ENCODE results near the gene CEP63.

Gene CEP63

DNA sequence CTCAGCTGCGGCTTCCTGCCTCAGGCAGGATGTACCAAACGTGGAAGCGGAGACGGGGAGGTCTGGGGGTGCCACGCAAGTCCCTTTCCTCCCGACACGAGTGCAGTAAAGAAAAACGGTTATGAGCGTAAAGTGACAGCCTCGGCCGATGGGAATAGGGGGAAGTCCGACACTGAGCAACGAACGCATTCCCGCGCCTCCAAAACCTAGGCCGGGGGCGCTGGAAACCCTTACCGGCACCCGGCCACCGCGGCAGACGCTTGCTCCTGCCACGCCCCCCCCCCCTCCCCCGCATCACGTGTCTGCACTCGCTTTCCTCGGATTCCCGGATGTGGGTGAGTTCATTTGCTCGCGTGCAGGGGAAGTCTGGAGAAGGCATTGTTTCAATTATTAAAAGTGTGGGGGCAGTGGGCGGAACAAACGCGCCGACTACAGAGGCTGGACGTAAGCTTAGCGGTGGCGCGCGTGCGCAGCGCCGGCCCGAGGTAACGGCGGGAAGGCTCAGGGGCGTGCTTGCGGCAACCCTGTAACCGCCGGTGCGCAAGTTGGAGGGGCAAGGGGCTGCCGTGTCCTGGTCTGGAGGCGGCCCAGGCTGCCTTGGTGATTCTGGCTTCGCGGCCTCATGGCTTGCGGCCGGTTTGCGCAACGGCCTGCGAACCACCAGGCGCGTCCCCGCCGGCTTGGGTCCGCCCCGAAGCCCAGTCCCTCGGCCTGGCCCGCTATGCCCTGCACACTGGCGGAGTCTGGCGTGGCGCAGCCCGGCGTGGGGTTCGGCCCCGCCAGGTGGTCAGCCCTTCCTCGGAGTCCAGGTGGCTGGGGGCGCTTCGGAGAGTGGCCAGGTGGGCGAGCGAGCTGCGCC lies at the start of gene CEP63, which contains the start of gene ANAPC13:
CEP63 (plus strand) TSS at position 340 of the 859 bp plus-strand sequence. CDS start 9,264 bp downstream, outside the sequence.
ANAPC13 (minus strand) TSS at position 268 of the 859 bp plus-strand sequence. CDS start 3,081 bp downstream, outside the sequence.
- DNase-seq, result peak; percentile 97

DNA sequence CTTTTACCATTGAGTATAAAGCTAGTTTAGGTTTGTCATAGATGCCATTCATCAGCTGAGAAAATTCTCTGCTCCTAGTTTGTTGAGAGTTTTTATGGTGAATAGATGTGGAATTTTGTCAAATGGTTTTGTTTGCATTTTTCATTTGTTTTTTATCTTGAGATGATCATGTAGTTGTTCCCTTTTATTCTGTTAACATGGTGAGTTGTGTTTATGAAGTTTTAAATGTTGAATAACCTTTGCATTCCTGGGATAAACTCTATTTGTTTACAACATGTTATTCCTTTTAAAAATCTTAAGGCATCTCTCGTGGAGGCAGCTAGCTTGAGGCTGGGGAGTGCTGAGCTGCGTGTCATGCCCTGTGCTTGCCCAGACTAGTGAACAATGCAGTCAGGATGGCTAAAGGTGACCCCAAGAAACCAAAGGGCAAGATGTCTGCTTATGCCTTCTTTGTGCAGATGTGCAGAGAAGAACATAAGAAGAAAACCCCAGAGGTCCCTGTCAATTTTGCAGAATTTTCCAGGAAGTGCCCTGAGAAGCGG lies 48.6 kb upstream of the CEP63 start:
- no peak for DNase-seq

DNA sequence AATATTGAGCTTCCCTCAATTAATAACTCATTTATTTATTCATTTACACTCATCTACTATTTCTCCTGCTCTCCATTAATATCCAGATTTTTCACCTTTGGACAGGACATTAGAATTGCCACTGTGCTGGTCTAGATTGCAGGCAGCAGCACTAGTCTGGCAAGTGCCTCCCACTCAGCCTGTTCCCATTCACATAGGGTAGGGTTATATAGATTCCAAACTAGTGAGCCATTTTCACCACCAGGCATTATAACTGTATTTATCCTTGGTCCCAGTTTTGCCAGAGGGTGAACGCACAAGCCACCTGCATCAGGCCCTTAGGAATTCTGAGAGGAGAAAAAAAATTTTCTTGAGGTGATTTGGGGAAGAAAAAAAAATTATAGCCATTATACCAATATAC lies 44.5 kb upstream of the CEP63 start:
- no peak for DNase-seq

DNA sequence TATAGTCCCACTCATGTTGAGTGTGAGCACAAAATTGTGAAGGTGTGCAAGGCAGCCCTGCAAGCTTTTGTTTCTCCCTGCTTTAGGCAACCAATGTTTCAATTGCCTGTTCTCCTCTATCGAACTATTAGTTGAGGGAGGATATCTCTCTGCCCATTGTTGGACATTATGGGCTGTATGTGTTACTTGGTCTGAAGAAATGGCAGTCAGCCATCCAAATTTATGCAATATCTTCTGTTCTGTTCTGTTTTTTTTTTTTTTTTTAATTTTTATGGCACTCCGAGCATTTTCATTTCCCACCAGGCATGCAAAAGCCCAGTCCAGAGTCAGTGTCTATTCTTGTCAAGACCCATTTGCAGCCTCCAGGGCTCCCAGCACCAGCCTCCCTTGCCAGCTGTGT lies 44.0 kb upstream of the CEP63 start:
- no peak for DNase-seq

DNA sequence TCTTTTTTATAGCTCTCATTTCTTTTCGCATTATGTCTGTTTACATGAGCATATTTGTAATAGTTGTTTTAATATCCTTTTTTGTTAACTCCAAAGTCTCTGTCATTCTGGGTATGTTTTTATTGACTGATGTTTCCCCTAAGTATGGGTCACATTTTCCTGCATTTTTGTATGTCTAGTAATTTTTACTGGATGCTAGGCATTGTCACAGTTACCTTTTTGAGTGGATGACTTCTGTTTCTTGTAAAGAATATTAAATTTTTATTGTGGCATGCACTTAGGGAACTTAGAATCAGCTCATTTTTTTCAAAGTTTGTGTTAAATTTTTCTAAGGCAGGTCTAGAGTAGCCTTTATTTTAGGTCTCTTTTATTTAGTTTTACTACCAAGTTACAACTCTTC lies 40.8 kb upstream of the CEP63 start:
- no peak for DNase-seq

DNA sequence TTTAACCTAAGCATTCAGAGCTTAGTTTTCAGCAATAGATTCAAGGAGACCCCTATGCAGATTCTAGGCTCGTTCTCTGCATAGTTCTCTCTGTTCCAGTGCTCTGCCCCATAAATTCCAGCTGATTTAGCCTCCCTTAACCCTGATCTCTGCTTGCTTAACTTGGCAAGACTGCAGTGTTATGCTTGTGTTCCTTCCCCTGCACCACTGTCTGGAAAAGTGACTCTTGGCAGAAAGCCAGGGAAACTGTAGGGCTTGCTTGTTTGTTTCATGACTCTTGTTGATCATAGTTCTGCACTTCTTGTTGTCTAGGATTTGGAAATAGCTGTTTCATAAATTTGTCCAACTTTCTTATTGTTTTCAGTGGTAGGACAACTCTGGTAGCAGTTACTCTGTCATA lies 40.2 kb upstream of the CEP63 start:
- no peak for DNase-seq

DNA sequence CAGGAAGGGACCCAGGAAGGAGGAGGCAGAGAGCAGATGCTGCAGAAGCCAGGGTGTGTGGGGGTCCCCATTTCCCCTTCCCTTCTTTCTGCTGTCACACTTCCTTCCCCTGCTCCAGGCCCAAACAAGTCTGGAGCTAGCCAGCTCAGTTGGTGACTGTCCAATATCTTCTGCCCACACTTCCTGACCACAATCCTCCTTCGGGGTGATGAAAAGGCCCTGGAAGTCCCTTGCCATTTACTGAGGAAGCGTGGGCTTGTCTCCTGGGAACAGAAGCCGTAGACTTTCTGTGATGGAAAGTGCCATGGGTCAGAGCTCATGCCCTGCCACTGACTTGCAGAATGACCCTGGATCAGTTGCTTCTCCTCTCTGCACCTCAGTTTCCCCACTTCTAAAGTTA lies 39.1 kb upstream of the CEP63 start:
- peak; percentile 17 for DNase-seq

DNA sequence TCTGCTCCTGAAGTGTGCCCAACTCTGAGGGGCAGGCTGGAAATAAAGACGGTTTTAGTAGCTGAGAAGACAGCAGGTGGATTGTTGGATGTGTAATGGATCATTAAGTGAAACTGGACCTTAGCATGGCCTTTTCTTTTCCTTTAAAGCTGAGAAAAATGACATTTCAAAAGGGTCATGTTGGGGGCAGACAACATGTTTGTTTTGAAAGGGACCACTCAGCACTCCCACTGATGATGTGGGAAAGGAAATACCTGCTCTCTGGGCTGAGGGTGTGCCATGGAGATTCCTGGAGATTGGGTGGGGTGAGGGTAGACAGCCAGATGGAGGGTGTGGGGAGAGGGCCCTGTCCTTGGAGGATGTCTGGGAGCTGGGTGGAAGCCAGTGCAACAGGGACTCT lies 38.5 kb upstream of the CEP63 start:
- DNase-seq, result no peak

DNA sequence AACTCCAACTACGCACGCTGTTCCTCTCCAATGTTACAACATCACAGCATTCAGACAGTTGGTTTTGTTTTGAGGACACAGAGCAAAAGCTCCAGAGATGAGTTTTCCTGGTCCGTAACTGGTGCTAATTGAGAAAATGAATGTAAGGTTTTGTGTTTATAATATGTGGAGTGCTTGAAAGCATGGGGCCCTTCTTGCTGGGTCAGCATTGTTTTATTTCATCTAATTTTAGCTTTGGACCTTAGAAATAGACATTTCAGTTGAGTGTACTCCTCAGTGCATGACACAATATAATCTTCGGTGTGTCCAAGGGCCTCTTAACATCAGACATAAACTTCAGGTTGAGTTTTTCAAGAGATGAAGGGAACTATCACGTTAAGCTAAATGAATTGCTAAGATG lies 37.2 kb upstream of the CEP63 start:
- no peak for DNase-seq

DNA sequence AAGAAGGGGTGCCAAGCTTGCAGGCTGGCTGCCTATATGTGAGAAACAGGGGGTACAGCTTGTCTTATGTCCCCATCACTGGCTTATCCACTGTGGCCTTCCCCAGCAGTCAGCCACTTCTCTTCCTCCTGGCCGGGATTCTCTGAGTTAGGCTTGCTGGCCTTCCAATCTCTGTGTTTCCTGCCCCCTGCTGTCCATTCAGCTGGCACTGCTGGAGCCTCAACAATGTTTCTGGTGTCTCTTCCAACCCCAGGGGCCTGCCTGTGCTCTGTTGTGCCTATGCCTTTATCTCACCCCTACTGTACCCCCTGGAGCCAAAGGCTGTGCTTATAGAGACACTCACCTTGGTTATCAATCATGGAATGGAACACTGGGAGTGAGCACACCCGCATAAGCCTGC lies 36.6 kb upstream of the CEP63 start:
- peak; percentile 28 for DNase-seq

DNA sequence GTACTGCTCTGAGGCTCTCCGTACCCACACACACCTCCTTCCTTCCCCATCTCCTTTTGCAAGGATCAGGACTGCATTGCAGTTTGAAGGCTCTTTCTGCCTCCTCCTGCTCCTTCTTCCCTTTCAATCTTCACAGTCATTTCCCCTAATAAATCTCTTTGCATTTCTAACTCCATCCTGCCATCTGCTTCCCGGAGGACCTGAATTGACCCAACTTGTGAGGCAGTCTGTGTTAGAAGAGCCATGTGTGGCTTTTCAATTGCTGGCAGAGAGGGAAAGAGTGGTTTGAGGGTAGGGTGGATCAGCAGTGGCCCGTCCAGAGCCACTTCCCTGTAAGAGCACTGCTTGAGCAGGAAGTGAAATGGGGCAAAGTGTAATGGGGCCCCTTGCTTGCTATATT lies 35.9 kb upstream of the CEP63 start:
- no peak for DNase-seq

DNA sequence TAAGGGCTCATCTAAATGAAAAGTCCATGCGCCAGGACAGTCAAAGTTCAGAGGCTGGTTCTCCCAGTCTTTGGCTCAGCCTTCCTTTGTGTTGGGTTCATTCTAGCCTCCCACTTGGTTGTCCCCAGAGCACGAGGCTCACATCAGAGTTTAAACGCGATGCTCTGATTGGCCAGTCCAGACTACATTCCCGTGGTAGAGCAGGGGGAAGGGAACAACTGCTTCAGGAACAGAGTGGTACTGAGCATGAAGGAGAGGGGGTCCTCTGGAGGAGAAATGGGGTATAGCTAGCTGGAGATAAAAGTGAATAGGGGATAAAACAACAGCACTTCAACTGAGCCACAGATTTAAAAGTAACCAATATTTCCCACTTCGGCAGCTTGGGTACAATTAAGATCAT lies 32.2 kb upstream of the CEP63 start:
- no peak for DNase-seq

DNA sequence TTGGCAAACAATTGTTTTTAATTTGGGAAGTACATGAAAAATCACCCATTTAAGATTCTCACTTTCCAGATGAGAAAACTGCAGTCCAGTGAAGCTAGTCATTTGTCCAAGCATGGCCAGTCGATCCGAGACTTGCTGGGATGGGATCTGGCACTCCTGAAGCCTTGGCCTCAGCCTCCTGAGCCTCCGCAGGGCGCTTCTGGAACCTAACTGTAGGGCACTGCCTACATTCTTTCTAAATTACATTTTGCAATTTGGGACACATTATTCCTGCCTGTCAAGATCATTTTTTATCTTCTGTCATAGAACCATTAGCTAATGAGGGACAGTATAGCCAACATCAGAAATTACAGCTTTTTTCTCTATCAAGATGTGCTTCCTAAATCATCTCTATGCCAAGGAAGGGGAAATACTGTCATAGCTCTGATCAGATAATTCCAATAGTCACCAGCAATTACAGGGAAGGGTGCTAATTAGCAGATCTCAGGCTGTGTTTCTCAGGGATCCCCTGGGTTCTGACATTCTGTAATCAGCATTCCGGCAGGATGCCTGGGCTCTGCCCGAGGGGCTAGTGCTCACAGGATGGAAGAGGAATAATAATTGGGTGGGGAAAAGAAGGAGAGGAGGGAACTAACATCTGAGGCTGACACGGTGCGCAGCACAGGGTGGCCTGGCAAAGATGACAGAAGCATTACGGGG lies 28.3 kb upstream of the CEP63 start:
- no peak for DNase-seq

DNA sequence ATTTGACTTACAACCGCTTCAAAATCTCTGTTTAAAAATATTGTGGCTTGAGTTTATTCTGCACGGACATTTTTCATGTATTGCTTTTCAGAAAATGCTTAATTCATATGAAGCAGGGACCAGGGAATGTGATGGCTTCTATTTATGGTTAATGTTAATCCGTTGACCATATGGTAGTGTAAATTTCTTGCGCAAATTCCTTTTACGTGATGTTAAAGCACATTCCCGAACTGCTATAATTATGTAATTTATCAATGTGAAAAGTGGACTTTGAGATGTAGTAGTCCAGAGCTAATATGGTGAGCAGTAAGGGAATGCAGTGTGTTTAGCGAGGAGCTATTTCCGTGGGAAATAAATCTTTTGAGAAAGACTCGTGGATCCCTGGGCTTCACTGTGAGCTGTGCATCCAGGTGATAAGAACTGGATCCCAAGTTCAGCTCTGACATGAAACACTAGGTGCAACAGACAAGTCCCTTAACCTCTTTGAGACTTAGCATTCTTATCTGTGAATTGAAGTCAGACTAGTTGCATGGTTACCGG lies 27.4 kb upstream of the CEP63 start:
- DNase-seq, result no peak

DNA sequence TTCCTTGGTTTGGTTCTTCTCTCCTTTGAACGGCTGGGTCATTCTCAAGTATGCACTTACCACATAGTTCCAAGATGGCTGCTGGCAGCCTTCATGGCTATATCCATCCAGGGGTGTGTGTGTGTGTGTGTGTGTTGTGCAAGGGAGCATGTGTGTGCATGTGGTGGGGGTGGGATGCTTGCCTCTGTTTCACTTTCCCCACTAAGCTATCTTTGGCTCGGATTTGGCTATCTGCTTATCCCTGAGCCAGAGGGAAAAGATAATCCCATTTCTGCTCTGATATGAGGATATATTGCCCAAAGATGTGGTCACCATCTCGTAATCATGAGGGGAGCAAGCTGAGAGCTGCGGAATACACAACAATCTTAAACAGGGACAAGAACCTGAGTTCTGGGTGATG lies 26.3 kb upstream of the CEP63 start:
- no peak for DNase-seq

DNA sequence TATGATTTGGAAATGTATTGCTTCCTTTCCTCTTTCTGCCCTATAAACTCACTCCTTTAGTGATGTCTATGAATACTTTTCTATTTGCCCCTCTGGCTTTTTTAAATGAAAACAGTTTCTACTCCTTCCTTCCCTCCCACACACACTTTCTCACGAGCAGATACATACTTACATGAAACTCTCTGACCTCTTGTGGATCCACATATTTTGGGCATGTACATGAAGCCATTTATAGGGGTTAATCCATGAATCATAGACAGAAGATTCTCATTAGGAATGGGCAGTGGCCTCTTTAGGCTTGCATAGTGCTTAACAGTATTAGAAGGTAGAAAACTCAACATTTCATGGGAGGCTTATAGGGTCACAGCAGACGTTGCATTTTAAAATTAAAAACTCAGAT lies 24.9 kb upstream of the CEP63 start:
- DNase-seq, result no peak

DNA sequence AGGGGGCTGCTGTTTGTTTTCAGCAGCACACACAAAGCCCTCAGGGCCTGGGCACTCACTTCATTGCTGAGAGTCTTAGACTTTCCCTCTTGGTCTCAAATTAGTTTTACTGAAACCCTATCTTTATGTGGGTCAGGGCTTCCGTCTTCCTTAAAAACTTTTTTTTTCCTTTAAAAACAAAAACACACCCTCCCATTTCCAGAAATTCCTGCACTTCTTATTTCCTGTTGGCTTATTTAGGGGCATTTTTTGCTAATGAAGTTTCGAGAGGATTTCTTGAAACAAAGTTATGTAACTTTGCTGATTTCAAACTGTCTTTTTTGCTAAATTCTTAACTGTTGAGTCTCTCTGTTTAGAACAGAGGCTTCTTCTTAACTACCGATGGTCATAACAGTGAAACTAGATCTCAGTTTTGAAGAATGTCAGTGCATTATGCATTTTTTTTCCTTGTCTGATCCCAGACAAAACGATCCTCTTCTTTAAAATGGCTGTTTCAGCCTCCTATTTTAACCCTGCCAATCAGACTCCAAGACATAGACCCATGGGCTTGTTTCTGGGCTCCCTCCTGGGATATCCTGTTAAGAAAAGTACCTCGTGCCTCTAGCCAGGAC lies 23.4 kb upstream of the CEP63 start:
- DNase-seq, result no peak

DNA sequence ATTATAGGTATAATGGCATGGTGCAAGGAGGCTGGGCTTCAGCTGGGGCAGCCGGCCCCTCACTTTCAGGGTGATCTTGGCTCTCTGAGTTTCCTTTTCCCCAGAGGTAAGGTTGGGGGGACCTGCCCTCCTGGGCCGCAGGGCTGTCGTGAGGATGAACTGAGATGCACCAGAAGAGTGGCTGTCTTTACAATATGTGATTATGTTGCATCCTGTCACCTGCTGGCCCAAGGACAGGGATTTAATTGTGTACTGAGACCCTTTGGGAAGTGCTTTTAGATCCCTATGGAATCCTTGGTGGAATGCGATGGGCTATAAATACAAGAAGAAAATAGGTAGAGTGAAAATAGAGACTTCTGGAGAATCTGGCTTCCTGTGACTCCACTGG lies 22.2 kb upstream of the CEP63 start:
- DNase-seq, result no peak

DNA sequence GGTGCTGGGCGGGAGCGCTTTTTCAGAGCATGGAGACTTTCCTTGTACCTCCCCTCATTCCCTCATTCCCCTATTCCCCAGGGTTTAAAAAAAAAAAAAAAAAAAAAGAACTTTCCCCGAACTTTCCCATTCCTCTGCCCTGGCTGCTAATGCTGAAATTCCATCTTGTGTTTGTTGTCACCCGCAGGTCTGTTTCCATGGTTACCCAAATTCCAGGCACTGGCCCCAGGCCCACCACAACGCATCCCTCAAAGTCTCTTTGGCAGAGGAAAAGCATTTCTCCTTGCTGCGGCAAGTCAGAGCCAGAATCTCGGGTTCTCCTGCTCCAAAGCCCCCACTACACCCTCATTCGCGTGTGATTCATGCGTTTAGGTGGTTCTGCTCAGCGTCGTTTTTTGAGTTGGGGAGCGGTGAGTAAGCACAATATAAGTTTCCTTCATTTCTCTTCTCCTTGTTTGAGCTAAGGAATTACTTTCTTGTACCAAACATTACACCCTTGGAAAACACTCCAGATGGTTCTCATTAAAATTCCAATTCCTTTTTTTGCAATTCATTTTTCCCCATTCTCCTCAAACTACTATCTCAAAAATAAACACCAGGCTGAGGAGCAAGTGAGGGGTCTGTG lies 21.7 kb upstream of the CEP63 start:
- no peak for DNase-seq

DNA sequence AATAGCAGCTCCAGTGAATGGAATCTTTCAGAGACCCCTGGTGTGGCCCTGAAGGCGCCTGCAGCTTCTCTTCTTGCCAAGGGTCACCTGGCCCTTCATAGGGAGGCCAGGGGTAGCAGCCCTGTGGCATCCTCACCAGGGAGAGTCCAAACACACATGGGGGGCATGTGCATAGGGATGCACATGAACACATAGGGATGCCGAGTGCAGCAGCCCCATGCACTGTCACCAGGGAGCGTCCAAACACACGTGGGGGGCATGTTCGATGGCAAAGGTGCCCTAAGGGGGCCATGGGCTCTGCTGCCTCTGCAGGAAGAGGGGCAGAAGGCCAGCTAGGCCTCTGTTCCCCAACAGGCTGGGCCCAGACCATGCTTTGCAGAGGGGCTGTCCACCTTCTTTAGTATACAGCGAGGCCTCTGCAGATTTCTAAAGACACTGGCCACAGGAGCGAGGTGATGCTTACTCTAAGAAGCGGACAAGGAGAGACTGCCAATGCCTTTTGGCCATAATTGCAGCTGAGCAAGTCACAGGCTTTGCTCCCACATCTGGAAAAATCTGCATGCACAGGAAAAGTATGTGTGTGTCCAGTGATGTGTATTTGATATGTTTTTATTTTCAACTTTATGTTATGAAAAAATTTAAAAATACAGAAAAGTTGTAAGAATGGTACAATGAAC lies 21.0 kb upstream of the CEP63 start:
- DNase-seq, result no peak

DNA sequence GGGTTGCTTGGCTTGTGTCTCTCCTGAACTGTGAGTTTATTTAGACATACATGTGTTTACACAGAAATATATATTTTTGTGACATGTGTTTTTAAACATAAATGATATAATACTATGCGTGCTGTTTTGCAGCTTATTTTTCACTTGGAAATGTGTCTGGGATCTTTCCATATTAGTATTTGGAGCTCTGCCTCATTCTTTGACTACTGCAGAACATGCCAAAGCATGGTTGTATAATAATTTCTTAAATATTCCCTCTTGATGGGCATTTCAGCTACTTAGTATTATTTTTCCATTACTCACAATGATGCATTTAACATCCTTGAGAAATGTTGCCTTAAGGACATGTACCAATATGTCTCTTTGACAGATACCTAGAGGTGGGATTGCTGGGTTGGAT lies 19.5 kb upstream of the CEP63 start:
- no peak for DNase-seq

DNA sequence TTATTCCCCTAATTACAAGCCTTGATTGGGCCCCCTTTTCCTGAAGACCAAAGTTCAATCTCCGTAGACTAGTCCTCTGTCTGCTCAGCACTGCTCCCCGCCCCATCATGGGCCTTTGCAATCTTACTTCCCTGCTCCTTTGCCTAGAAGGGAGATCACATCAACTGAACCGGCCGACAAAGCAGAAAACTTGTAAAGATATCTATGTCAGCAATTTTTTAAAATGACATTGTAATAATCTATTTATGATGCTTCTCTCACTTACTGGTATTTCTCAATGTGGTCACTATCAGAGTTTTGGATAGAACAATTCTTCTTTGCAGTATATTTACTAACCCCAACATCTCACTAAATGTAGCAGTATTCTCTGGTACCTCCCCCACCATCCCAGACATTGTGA lies 17.3 kb upstream of the CEP63 start:
- no peak for DNase-seq

All from activated CD8-positive, alpha-beta memory T cell treated with anti-CD3 and anti-CD28 coated beads for 24 hours (primary cell).